Lower lobe of right lung (tissue), 2 donors: ENCODE results near the gene ZNF446. TPM values are rescaled to one million over a fixed set of nuclear protein-coding genes. Genes with fewer than 3 reads are reported as not detected.

Source experiments
- ATAC-seq, 2 donors: fragments of 200-7000 bp; cut with Tn5 transposase; one replicate each; pipeline ENCODE4 v1.9.1; 2020 to 2022; ENCODE audit warnings: mild to moderate bottlenecking in 2 of 2, moderate library complexity in 2 of 2
- DNase-seq: peaks from one replicate; pipeline ENCODE4 v3.0.0-alpha.2; 2020
- H3K27ac ChIP-seq: fragments of 200-600 bp; one replicate; pipeline ENCODE4 v1.8.0; 2022
- H3K27me3 ChIP-seq: fragments of 200-600 bp; one replicate; pipeline ENCODE4 v1.8.0; 2022; ENCODE audit warnings: low read depth
- H3K36me3 ChIP-seq: fragments of 200-600 bp; one replicate; pipeline ENCODE4 v1.8.0; 2022; ENCODE audit warnings: mild to moderate bottlenecking
- H3K4me1 ChIP-seq: fragments of 200-600 bp; one replicate; pipeline ENCODE4 v1.8.0; 2022
- H3K4me3 ChIP-seq: fragments of 200-600 bp; one replicate; pipeline ENCODE4 v1.8.0; 2022; ENCODE audit warnings: mild to moderate bottlenecking
- H3K9me3 ChIP-seq: fragments of 200-600 bp; one replicate; pipeline ENCODE4 v1.8.0; 2022
- CTCF ChIP-seq: fragments of 200-600 bp; IDR thresholded peaks from one replicate; pipeline ENCODE4 v1.8.0; 2022; ENCODE audit warnings: antibody characterized with exemption, mild to moderate bottlenecking
- intact Hi-C: fragments of 100-400 bp; cut with DNase I; formaldehyde crosslinking; loops from one replicate; pipeline ENCODE4 v1.11.0; 2022
- long read RNA-seq: library from polyadenylated mRNA; unstranded; transcript quantifications from one replicate; pipeline ENCODE4 v2.0.0, GENCODE V29; 2021
- total RNA-seq: library from RNA; stranded (reverse); fragmentation: NEBNext Ultra II Directional; extraction: Animal tissue kit (Norgen Biotek cat#: 25700); gene quantifications from one replicate; pipeline ENCODE4 v1.2.1, GENCODE V29; 2021
- donor health status: DM: no; HTN: yes; CAD: no; lungs with severe emphysema.

ZNF446 gene
- total RNA-seq, result 9.1 TPM
- long read RNA-seq, partial matches to known transcripts, result 5 of 31 reads
- long read RNA-seq, other reads (novel, unspliced or antisense), result 23 of 31 reads

- peak; percentile 98 for DNase-seq
- Histone ChIP-seq H3K27ac (peak within 1 kb of the TSS; percentile 86), H3K36me3 (peaks cover 43% of the 10 kb centered on the region), H3K9me3 (no peaks in the 10 kb centered on the region), H3K4me1 (peaks cover 19% of the 10 kb centered on the region), H3K4me3 (peak within 1 kb of the TSS; percentile 86), H3K27me3 (no peaks in the 10 kb centered on the region)
- ATAC-seq, result peak; percentile 95 to 96
- intact Hi-C loops, result no loop called here
- TF ChIP-seq CTCF, result no peak
Observed at GRCh38 chr19:58475714-58476497, at the start of gene ZNF446. ZNF446 (plus strand) TSS chr19:58476352; CDS start chr19:58477219, 867 bp downstream.

DNA sequence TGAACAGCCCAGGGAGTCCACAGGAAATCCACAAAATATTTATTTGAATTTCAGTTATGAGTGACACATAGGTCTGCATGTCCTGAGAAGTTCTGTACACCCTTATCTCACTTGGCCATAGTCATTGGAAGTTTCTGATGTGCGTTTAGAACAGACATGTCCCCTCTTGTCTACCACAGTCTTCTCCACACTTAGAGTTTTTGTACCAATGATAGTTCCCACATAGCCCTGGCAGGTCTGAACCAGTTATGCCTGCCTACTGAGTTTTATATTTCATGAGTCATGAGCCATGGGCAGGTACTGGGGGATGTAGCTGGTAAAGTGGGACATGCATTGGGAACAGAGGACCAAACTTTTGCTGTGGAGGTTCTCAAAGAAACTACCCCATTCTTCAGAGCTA is 47.5 kb upstream of the ZNF446 start:
- no peak for TF ChIP-seq CTCF
- ATAC-seq, result no peak
- Histone ChIP-seq H3K27me3 (no peaks in the 10 kb centered on the region), H3K4me1 (no peaks in the 10 kb centered on the region), H3K27ac (no peak overlapping the region), H3K9me3 (peaks cover 64% of the 10 kb centered on the region), H3K4me3 (no peak overlapping the region), H3K36me3 (peaks cover 2% of the 10 kb centered on the region)
- intact Hi-C loops, result no loop called here
- DNase-seq, result no peak

- H3K9me3 ChIP-seq, result peaks cover 75% of the 10 kb centered on the region
- ATAC-seq, result no peak
- intact Hi-C loops, result no loop called here
- H3K27ac ChIP-seq, result no peak overlapping the region
- no peak overlapping the region for H3K4me3 ChIP-seq
- H3K4me1 ChIP-seq, result no peaks in the 10 kb centered on the region
- H3K36me3 ChIP-seq, result peaks cover 13% of the 10 kb centered on the region
- H3K27me3 ChIP-seq, result no peaks in the 10 kb centered on the region
- TF ChIP-seq CTCF, result no peak
- no peak for DNase-seq
Observed at GRCh38 chr19:58429745-58430144, 46.4 kb upstream of the ZNF446 start.

DNA sequence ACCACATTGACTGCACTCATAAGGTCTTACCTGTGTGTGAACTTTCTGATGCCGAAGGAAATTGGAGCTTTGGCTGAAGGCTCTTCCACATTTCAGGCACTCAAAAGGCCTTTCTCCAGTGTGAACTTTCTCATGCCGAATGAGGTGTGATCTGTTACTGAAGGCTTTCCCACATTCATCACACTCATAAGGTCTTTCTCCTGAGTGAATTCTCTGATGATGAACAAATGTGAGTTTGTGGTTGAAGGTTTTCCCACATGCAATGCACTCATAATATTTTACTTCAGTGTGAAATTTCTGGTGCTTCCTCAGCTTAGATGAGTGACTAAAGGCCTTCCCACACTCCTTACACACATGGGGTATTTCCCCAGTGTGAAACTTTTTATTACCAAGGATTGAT is 41.9 kb upstream of the ZNF446 start:
- Histone ChIP-seq H3K27me3 (no peaks in the 10 kb centered on the region), H3K27ac (no peak overlapping the region), H3K4me1 (peaks cover 5% of the 10 kb centered on the region), H3K36me3 (peaks cover 35% of the 10 kb centered on the region), H3K9me3 (peaks cover 96% of the 10 kb centered on the region), H3K4me3 (no peak overlapping the region)
- TF ChIP-seq CTCF, result no peak
- ATAC-seq, result no peak
- intact Hi-C loops, result no loop called here
- DNase-seq, result no peak

DNA sequence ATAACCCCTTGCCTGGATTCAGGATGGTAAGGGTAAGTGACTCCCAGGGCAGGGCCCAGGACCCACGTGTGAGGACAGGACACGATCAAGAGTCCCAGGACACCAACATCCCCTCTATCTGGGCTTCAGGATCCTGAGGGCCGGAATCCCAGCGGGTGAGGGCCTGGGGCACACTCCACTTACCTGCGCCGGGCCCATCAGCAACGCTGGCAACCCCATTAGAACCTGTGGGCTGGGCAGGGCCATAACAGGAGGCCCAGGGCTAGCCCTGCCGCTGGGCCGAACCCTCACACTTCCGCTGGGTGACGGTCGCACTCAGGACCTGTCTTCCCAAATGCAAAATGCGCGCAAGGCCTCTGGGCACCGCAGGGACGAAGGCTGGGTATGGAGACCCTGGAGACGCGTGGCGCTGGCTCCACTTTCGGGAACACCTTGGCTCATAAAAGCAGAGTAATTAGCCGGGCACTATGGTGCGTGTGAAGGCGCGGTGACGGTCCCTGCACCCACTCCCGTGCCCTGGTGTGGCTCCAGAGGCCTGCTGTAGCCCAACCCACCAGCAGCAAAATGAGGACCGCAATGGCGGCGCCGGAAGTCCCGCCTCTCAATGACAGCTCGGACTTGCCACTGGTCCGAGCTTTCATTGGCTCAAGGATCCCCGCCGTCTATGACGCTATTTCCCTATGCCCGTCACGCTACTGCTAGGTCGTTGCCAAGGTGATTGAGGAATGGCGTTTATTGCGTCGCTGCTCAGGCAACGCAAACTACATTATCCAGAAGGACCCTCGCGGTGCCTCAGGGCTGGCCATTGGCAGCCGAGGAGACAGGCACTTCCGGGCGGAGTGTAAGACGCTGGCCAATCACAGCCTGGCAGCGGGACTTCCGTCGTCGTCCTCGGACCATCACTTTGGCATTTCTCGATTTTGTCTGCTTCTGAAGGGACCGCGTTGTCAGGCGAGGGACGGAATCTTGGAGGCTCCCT is 36.3 kb upstream of the ZNF446 start, which contains the start of gene ZNF132:
Gene ZNF132 (minus strand): TSS at position 578 of the 979 bp plus-strand sequence. CDS start 332 bp downstream, at position 246.
- H3K4me3 ChIP-seq, result peak within 1 kb of the TSS; percentile 76
- no peak for TF ChIP-seq CTCF
- H3K27ac ChIP-seq, result peak within 1 kb of the TSS; percentile 81
- no peaks in the 10 kb centered on the region for H3K27me3 ChIP-seq
- H3K4me1 ChIP-seq, result peaks cover 9% of the 10 kb centered on the region
- DNase-seq (peak; percentile 97), ATAC-seq (peak; percentile 98)
- peaks cover 20% of the 10 kb centered on the region for H3K36me3 ChIP-seq
- H3K9me3 ChIP-seq, result peaks cover 44% of the 10 kb centered on the region
- intact Hi-C loops, result no loop called here
